DOHH2 (cell line): ENCODE measurements around the gene VGLL4.

ENCODE experiments used
- CTCF ChIP-seq: fragments of 200-600 bp; sonication (generic); IDR thresholded peaks from one replicate; pipeline ENCODE4 v1.5.1; 2014; ENCODE audit warnings: antibody characterized with exemption, mild to moderate bottlenecking, low read depth, low read length; ENCODE audit not compliant: poor library complexity, severe bottlenecking
- EZH2phosphoT487 ChIP-seq: fragments of 200-600 bp; sonication (generic); IDR thresholded peaks from 2 replicates; pipeline ENCODE4 v1.6.1; 2017; ENCODE audit warnings: borderline replicate concordance, mild to moderate bottlenecking, antibody characterized with exemption, low read length, moderate library complexity, mixed read lengths

- no peak for TF ChIP-seq CTCF
- no peak for TF ChIP-seq EZH2phosphoT487
These were observed 89.0 kb downstream of the VGLL4 start for GRCh38 chr3:11554666-11555065.
